Body of pancreas (tissue), 4 donors: ENCODE data around the gene RAB8A. TPM values are rescaled to one million over a fixed set of nuclear protein-coding genes. Genes with fewer than 3 reads are reported as not detected.

Source experiments
- ATAC-seq: fragments of 150-250 bp; one replicate; pipeline ENCODE4 v1.9.1; 2016
- DNase-seq, 4 donors: peaks; one replicate each; pipeline ENCODE4 v3.0.0-alpha.2; 2019
- H3K27ac ChIP-seq, 4 donors: fragments of 200-600 bp; sonication (generic); 1 replicate in 3 of 4; 2 replicates in 1 of 4; pipeline versions ENCODE4 v1.5.1 to v1.6.1; 2016 to 2019; ENCODE audit warnings: mild to moderate bottlenecking in 1 of 4, mixed read lengths in 1 of 4, moderate library complexity in 1 of 4
- H3K27me3 ChIP-seq, 2 donors: fragments of 200-600 bp; sonication (generic); one replicate each; pipeline ENCODE4 v1.6.0; 2016; ENCODE audit warnings: mild to moderate bottlenecking in 1 of 2
- H3K36me3 ChIP-seq, 2 donors: fragments of 200-600 bp; sonication (generic); replicated peaks in 1 of 2; 2 replicates each; pipeline ENCODE4 v1.5.1; 2016; ENCODE audit warnings: low read depth in 2 of 2; ENCODE audit not compliant: insufficient read depth in 1 of 2
- H3K4me1 ChIP-seq: fragments of 200-600 bp; sonication (generic); one replicate; pipeline ENCODE4 v1.6.0; 2016
- H3K4me3 ChIP-seq, 2 donors: fragments of 200-600 bp; sonication (generic); 1 replicate in 1 of 2; 2 replicates in 1 of 2; pipeline ENCODE4 v1.5.1; 2016 to 2019
- H3K9me3 ChIP-seq, 3 donors: fragments of 200-600 bp; sonication (generic); 1 replicate in 2 of 3; 2 replicates in 1 of 3; pipeline ENCODE4 v1.5.1; 2016
- CTCF ChIP-seq, 7 experiments: fragments of 450-650 bp in 4 of 7; fragments of 200-600 bp in 3 of 7; sonication (generic) in 3 of 7; IDR thresholded peaks; one replicate each; pipeline ENCODE4 v1.5.1; 2016 to 2019; ENCODE audit warnings: antibody characterized with exemption in 7 of 7
- POLR2A ChIP-seq, 3 donors: fragments of 450-650 bp; IDR thresholded peaks; one replicate each; pipeline ENCODE4 v1.6.1; 2016; ENCODE audit warnings: antibody characterized with exemption in 3 of 3, mild to moderate bottlenecking in 2 of 3
- WGBS, 2 donors: methylation state at CpG; one replicate each; pipeline ENCODE4 v1.1.5; 2017; 5-methylcytosine and 5-hydroxymethylcytosine counted together
- intact Hi-C: fragments of 100-400 bp; cut with DNase I; formaldehyde crosslinking; loops from one replicate; pipeline ENCODE4 v1.15.1; 2023
- total RNA-seq, 2 donors: library from RNA; depleted of rRNA; stranded (reverse); fragments of >200 nt; gene quantifications; one replicate each; pipeline ENCODE4 v1.1.0, GENCODE V29; 2016

The RAB8A gene
- total RNA-seq, 2 donors from 2014 or later, result 15.5 to 32.2 TPM

DNA sequence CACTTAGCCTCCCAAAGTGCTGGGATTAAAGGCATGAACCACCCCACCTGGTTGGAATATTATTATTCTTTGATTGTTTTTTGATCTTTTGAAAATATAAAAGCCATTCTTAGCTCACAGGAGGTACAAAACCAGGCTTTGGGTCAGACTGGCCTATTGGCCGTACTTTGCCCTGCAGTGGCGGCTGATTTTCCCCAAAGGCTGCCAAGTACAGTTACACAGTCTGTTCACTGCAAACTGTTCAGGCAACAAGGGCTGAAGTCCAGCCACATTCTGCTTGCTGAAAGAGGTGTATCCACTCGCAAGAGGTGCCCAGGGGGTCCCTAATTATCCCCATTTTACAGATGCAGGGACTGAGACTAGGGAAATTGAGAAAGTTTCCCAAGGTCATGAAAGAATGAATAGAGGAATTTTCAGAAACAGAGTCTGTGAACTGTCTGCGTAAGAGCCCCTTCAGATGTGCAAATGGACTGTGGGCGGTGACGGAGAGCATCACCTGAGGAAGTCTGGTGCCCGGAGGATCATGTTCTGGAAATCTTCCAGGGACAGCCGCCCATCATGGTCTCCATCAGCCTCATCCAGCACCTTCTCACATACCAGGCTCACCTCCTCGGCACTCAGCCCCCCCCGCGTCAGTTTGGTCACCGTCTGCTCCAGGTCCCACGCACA, 52.7 kb downstream of the RAB8A start:
- no peak for ATAC-seq
- no peaks in the 10 kb centered on the region for H3K4me1 ChIP-seq
- no peak for DNase-seq
- H3K4me3 ChIP-seq, result no peak overlapping the region
- no peak for TF ChIP-seq CTCF (IDR thresholded peaks at IDR 0.05)
- TF ChIP-seq POLR2A (IDR thresholded peaks at IDR 0.05), result no peak
- no peaks in the 10 kb centered on the region for H3K9me3 ChIP-seq
- intact Hi-C loops, result no loop called here
- no peak overlapping the region for H3K27ac ChIP-seq
- no peaks in the 10 kb centered on the region for H3K27me3 ChIP-seq
- no peaks in the 10 kb centered on the region for H3K36me3 ChIP-seq
- WGBS, 2 donors, result 76 to 87% methylated on average over 13 of the region's 13 CpGs

GRCh38 chr19:16166417-16166816, 54.7 kb downstream of the RAB8A start:
- Histone ChIP-seq H3K4me1 (no peaks in the 10 kb centered on the region), H3K27me3 (no peaks in the 10 kb centered on the region), H3K9me3 (no peaks in the 10 kb centered on the region), H3K27ac (no peak overlapping the region), H3K36me3 (no peaks in the 10 kb centered on the region), H3K4me3 (no peak overlapping the region)
- TF ChIP-seq POLR2A (IDR thresholded peaks at IDR 0.05) (no peak), CTCF (IDR thresholded peaks at IDR 0.05) (no peak)
- ATAC-seq, result no peak
- intact Hi-C loops, result no loop called here
- DNase-seq, result no peak
- 88 to 100% methylated on average over 1 of the region's 1 CpG for WGBS, 2 donors

DNA sequence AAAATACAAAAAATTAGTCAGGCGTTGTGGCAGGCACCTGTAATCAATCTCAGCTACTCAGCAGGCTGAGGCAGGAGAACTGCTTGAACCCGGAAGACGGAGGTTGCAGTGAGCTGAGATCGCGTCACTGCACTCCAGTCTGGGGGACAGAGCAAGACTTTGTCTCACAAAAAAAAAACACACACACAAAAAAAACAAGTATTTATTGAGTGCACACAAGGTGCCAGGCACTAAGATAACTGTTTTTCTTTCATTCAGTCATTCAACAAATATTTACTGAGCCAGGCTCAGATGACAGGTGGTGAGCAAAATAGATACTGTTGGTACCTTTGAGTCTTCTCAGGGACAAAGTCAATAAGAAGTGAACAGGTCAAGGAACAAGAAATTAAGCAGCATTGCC, 55.4 kb downstream of the RAB8A start:
- Histone ChIP-seq H3K4me3 (no peak overlapping the region), H3K36me3 (no peaks in the 10 kb centered on the region), H3K27me3 (no peaks in the 10 kb centered on the region), H3K9me3 (no peaks in the 10 kb centered on the region), H3K27ac (no peak overlapping the region), H3K4me1 (no peaks in the 10 kb centered on the region)
- ATAC-seq (no peak), DNase-seq (no peak)
- WGBS, 2 donors, result 39 to 64% methylated on average over 5 of the region's 5 CpGs
- intact Hi-C loops, result no loop called here
- TF ChIP-seq CTCF (IDR thresholded peaks at IDR 0.05) (no peak), POLR2A (IDR thresholded peaks at IDR 0.05) (no peak)

DNA sequence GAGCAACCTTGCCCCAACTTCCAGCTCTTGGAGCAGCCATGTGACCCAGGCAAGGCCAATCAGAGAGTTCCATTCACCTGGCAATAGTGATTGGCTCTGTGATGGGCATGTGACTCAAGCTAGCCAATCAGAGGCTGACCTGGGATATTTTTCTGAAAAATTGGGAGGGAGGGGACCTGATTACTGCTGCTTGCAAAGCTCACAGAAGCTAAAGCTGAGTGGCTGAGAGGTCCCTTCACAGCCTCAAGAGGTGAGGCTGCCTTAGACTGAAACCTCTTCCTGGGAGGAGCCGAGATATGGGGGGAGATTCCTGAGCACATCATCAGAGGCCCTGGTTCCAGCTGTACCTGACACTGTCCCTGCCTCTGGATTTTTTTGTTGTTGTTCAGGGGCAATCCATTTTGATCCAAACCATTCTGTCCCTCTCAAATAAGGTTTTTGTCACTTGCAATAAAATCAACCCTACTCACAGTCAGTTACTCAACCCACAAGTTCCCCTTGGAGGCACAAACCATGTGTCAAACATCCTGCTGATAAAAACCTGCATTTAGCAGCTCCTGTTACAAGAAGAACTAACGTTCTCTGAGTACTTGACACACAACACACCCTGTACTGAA, 56.9 kb downstream of the RAB8A start:
- no peak overlapping the region for H3K27ac ChIP-seq
- intact Hi-C loops, result no loop called here
- DNase-seq (no peak), ATAC-seq (no peak)
- H3K36me3 ChIP-seq, result no peaks in the 10 kb centered on the region
- no peaks in the 10 kb centered on the region for H3K27me3 ChIP-seq
- 47 to 55% methylated on average over 2 of the region's 2 CpGs for WGBS, 2 donors
- H3K4me1 ChIP-seq, result no peaks in the 10 kb centered on the region
- H3K9me3 ChIP-seq, result no peaks in the 10 kb centered on the region
- TF ChIP-seq POLR2A (IDR thresholded peaks at IDR 0.05), result no peak
- TF ChIP-seq CTCF (IDR thresholded peaks at IDR 0.05), result no peak
- no peak overlapping the region for H3K4me3 ChIP-seq

- no peak overlapping the region for H3K4me3 ChIP-seq
- no peaks in the 10 kb centered on the region for H3K27me3 ChIP-seq
- 78 to 100% methylated on average over 1 of the region's 1 CpG for whole genome bisulfite sequencing, 2 donors
- ATAC-seq, result no peak
- H3K4me1 ChIP-seq, result no peaks in the 10 kb centered on the region
- no peak overlapping the region for H3K27ac ChIP-seq
- intact Hi-C loops, result no loop called here
- H3K9me3 ChIP-seq, result no peaks in the 10 kb centered on the region
- no peak for DNase-seq
- TF ChIP-seq POLR2A (IDR thresholded peaks at IDR 0.05) (no peak), CTCF (IDR thresholded peaks at IDR 0.05) (no peak)
- no peaks in the 10 kb centered on the region for H3K36me3 ChIP-seq
These were observed 58.4 kb downstream of the RAB8A start for GRCh38 chr19:16170134-16170533.
